Measurements from ENCODE around the gene DOCK8.

The DOCK8 gene

GRCh38 chr9:446074-446699, 231.5 kb downstream of the DOCK8 start:
- no peaks in the 10 kb centered on the region for H4K20me1 ChIP-seq (ENCODE audit: insufficient read depth, low read length)
- no peaks in the 10 kb centered on the region for H3K4me1 ChIP-seq (ENCODE audit: insufficient read depth, low read length, severe bottlenecking)
- no peaks in the 10 kb centered on the region for H3F3A ChIP-seq (ENCODE audit: insufficient read depth, low read length)
- H3K4me3 ChIP-seq (ENCODE audit: low read depth, low read length, poor library complexity, severe bottlenecking), result no peak overlapping the region
- no peaks in the 10 kb centered on the region for H3K79me2 ChIP-seq (ENCODE audit: insufficient read depth, low read length)
- H3K4me2 ChIP-seq (ENCODE audit: low read length), result no peak overlapping the region
- H3K9me3 ChIP-seq (ENCODE audit: low read length), result no peaks in the 10 kb centered on the region
- H3K9me2 ChIP-seq (ENCODE audit: low read depth, low read length), result no peaks in the 10 kb centered on the region
- TF ChIP-seq EZH2 (IDR thresholded peaks at IDR 0.05; ENCODE audit: borderline replicate concordance, low read length), result no peak
- TF ChIP-seq, protein P1, sequence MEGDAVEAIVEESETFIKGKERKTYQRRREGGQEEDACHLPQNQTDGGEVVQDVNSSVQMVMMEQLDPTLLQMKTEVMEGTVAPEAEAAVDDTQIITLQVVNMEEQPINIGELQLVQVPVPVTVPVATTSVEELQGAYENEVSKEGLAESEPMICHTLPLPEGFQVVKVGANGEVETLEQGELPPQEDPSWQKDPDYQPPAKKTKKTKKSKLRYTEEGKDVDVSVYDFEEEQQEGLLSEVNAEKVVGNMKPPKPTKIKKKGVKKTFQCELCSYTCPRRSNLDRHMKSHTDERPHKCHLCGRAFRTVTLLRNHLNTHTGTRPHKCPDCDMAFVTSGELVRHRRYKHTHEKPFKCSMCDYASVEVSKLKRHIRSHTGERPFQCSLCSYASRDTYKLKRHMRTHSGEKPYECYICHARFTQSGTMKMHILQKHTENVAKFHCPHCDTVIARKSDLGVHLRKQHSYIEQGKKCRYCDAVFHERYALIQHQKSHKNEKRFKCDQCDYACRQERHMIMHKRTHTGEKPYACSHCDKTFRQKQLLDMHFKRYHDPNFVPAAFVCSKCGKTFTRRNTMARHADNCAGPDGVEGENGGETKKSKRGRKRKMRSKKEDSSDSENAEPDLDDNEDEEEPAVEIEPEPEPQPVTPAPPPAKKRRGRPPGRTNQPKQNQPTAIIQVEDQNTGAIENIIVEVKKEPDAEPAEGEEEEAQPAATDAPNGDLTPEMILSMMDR (IDR thresholded peaks at IDR 0.05; ENCODE audit: low read length), result no peak
- H3K9ac ChIP-seq (ENCODE audit: low read length), result no peak overlapping the region
- H3K27ac ChIP-seq (ENCODE audit: low read depth, low read length, poor library complexity, severe bottlenecking), result no peak overlapping the region
- no peak overlapping the region for H2AFZ ChIP-seq (ENCODE audit: low read length)
- 0 out of 2 replicates have a peak, but pooled peaks cover 21% of the 10 kb centered on the region for H3K36me3 ChIP-seq (ENCODE audit: insufficient read depth, low read length)
- H3K27me3 ChIP-seq (ENCODE audit: insufficient read depth, low read length), result no peaks in the 10 kb centered on the region

DNA sequence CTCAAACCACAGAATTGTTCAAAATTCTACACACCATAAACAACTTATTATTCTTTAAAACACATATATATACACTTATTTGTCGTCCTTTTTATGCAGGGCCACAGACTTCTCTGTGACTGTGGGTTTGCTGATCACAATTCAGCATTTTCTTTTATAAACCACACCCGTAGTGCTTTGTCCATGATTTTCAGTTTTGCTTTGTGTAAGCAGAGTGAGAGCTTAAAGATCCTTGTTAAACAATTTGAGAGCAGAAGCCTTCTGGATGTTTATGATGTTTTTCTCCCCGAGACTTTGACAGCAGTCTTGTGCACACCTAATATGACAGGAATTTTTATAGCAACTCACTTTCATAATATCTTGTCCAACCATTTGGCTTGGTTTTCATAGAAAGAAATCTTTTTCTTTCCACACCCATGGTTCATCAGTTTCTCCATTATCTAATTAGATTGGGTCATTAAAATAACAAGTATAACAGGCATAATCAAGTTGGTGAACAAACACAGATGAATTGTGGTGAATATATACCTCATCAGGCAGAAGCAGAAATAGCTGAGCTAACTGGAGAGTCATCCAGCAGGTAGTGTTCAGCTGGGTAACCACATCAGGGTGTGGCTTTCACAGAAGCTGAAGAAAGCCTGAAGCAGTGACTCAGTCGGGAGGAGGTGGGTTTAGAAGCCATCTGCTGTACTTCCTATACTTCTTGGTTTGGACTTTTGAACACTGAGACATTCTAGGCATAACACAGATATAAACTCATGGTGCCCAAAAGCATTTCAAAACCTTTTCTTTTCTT, 232.8 kb downstream of the DOCK8 start:
- Histone ChIP-seq H3F3A (ENCODE audit: insufficient read depth, low read length) (no peaks in the 10 kb centered on the region), H3K27ac (ENCODE audit: low read depth, low read length, poor library complexity, severe bottlenecking) (no peak overlapping the region), H3K4me3 (ENCODE audit: low read depth, low read length, poor library complexity, severe bottlenecking) (no peak overlapping the region), H3K4me2 (ENCODE audit: low read length) (no peak overlapping the region), H3K4me1 (ENCODE audit: insufficient read depth, low read length, severe bottlenecking) (no peaks in the 10 kb centered on the region), H2AFZ (ENCODE audit: low read length) (no peak overlapping the region), H3K27me3 (ENCODE audit: insufficient read depth, low read length) (no peaks in the 10 kb centered on the region), H3K9me2 (ENCODE audit: low read depth, low read length) (no peaks in the 10 kb centered on the region), H3K79me2 (ENCODE audit: insufficient read depth, low read length) (no peaks in the 10 kb centered on the region), H3K9ac (ENCODE audit: low read length) (no peak overlapping the region), H3K9me3 (ENCODE audit: low read length) (no peaks in the 10 kb centered on the region), H3K36me3 (ENCODE audit: insufficient read depth, low read length) (0 out of 2 replicates have a peak, but pooled peaks cover 14% of the 10 kb centered on the region), H4K20me1 (ENCODE audit: insufficient read depth, low read length) (no peaks in the 10 kb centered on the region)
- TF ChIP-seq, protein P1 (IDR thresholded peaks at IDR 0.05; ENCODE audit: low read length), result no peak
- TF ChIP-seq EZH2 (IDR thresholded peaks at IDR 0.05; ENCODE audit: borderline replicate concordance, low read length), result no peak

DNA sequence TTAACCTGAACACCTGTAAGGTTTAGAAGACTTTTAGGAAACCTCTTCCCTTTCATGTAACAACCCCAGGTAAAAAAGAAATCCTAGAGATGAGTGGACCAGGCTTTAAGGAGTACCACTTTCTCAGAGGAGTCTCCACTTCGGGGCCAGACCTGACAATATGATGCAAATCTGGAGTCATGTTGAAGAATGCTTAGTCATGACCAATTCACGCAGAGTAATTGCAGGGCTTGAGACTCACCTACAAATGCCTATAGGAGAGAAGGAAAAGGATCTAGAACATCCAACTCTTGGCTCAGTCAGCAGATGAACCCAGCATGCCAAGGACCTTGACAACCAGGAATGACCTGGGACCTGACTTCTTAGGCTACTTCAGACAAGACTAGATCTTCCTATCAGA, 235.4 kb downstream of the DOCK8 start:
- no peak overlapping the region for H3K4me3 ChIP-seq (ENCODE audit: low read depth, low read length, poor library complexity, severe bottlenecking)
- H3K36me3 ChIP-seq (ENCODE audit: insufficient read depth, low read length), result no peaks in the 10 kb centered on the region
- TF ChIP-seq, protein P1 (IDR thresholded peaks at IDR 0.05; ENCODE audit: low read length), result no peak
- no peak for TF ChIP-seq EZH2 (IDR thresholded peaks at IDR 0.05; ENCODE audit: borderline replicate concordance, low read length)
- no peaks in the 10 kb centered on the region for H4K20me1 ChIP-seq (ENCODE audit: insufficient read depth, low read length)
- H3K79me2 ChIP-seq (ENCODE audit: insufficient read depth, low read length), result no peaks in the 10 kb centered on the region
- H3K27me3 ChIP-seq (ENCODE audit: insufficient read depth, low read length), result no peaks in the 10 kb centered on the region
- no peaks in the 10 kb centered on the region for H3F3A ChIP-seq (ENCODE audit: insufficient read depth, low read length)
- H3K27ac ChIP-seq (ENCODE audit: low read depth, low read length, poor library complexity, severe bottlenecking), result no peak overlapping the region
- H3K9me2 ChIP-seq (ENCODE audit: low read depth, low read length), result no peaks in the 10 kb centered on the region
- no peaks in the 10 kb centered on the region for H3K9me3 ChIP-seq (ENCODE audit: low read length)
- no peak overlapping the region for H3K9ac ChIP-seq (ENCODE audit: low read length)
- H2AFZ ChIP-seq (ENCODE audit: low read length), result no peak overlapping the region
- H3K4me2 ChIP-seq (ENCODE audit: low read length), result no peak overlapping the region
- H3K4me1 ChIP-seq (ENCODE audit: insufficient read depth, low read length, severe bottlenecking), result no peaks in the 10 kb centered on the region

Data from OCI-LY1 (cell line).